Common myeloid progenitor, CD34-positive (primary cell): ENCODE measurements around the gene LRATD1.

Source experiments
- CTCF ChIA-PET: fragments of 350-600 bp; sonication (Branson Sonifier 250); formaldehyde crosslinking; loops from one replicate; lab custom pipeline; 2021; ENCODE audit warnings: antibody characterized with exemption; lab: Charles Lee
- POLR2A ChIA-PET: fragments of 350-600 bp; sonication (Branson Sonifier 250); formaldehyde crosslinking; loops from one replicate; lab custom pipeline; 2021; ENCODE audit warnings: antibody characterized with exemption; lab: Charles Lee
- DNase-seq, 3 donors: peaks; one replicate each; pipeline versions ENCODE4 v3.0.0 to v3.0.0-alpha.2; 2013
- H3K27ac ChIP-seq, 2 experiments: 1 replicate in 1 of 2; 2 replicates in 1 of 2; pipeline ENCODE4 v1.7.0; 2013; ENCODE audit warnings: inconsistent platforms in 2 of 2, low read length in 2 of 2, mild to moderate bottlenecking in 2 of 2, low read depth in 1 of 2, moderate library complexity in 1 of 2; ENCODE audit not compliant: severe bottlenecking in 2 of 2, insufficient read depth in 1 of 2, poor library complexity in 1 of 2
- H3K27me3 ChIP-seq, 5 experiments: replicated peaks in 2 of 5; 1 replicate in 3 of 5; 2 replicates in 2 of 5; pipeline versions ENCODE4 v1.6.1 to v1.7.0; 2013; ENCODE audit warnings: low read length in 4 of 5, mild to moderate bottlenecking in 2 of 5, moderate library complexity in 2 of 5, inconsistent platforms in 1 of 5; ENCODE audit not compliant: insufficient read depth in 5 of 5, control insufficient read depth in 4 of 5
- H3K36me3 ChIP-seq, 4 experiments: 1 replicate in 2 of 4; 2 replicates in 2 of 4; pipeline versions ENCODE4 v1.6.1 to v1.7.0; 2013; ENCODE audit warnings: low read length in 3 of 4, control low read depth in 1 of 4, mild to moderate bottlenecking in 1 of 4; ENCODE audit not compliant: control insufficient read depth in 4 of 4, insufficient read depth in 4 of 4
- H3K4me1 ChIP-seq, 4 experiments: 1 replicate in 3 of 4; 2 replicates in 1 of 4; pipeline versions ENCODE4 v1.6.1 to v1.7.1; 2013; ENCODE audit warnings: low read length in 3 of 4, mild to moderate bottlenecking in 3 of 4, control low read depth in 1 of 4, inconsistent platforms in 1 of 4, moderate library complexity in 1 of 4; ENCODE audit not compliant: control insufficient read depth in 4 of 4, insufficient read depth in 4 of 4; ENCODE audit errors: control extremely low read depth in 1 of 4
- H3K4me3 ChIP-seq, 7 experiments: 1 replicate in 4 of 7; 2 replicates in 3 of 7; pipeline versions ENCODE4 v1.5.1 to v1.7.0; 2013; ENCODE audit warnings: mild to moderate bottlenecking in 7 of 7, low read length in 6 of 7, moderate library complexity in 6 of 7, inconsistent platforms in 2 of 7, low read depth in 2 of 7, control low read depth in 1 of 7; ENCODE audit not compliant: insufficient read depth in 4 of 7, control insufficient read depth in 1 of 7; ENCODE audit errors: extremely low read depth in 1 of 7
- H3K9me3 ChIP-seq, 5 experiments: 1 replicate in 4 of 5; 2 replicates in 1 of 5; pipeline versions ENCODE4 v1.6.1 to v1.7.1; 2013; ENCODE audit warnings: low read length in 4 of 5, mild to moderate bottlenecking in 2 of 5, inconsistent platforms in 1 of 5, low read depth in 1 of 5, moderate library complexity in 1 of 5; ENCODE audit not compliant: control insufficient read depth in 4 of 5, insufficient read depth in 2 of 5; ENCODE audit errors: control extremely low read depth in 1 of 5
- WGBS: methylation state at CpG from one replicate; pipeline ENCODE4 v1.1.5; 2013; ENCODE audit not compliant: insufficient coverage; 5-methylcytosine and 5-hydroxymethylcytosine counted together

The LRATD1 gene

DNA sequence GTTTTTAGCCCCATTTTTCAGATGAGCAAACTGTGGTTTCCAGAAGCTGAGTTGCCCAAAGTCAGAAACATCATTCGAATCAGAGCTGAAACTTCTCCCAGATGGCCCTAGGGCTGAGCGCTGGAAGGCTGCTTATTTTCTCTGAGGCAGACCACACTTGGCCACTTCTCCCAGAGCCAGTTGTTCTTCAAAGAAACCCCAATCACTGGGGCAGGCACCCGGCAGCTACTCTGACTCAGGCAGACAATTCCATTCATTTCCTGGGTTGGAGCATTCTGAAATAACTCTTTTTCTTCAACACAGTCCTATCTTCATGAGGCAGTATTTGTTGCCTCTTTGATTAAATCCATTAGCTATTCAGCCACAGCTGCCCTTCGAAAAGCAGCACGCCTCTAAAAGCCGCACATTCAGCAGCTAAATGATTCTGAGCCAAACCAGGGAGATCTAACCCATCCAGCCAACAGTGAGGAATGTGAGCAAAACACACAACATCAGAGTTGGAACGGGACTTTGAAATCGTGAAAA lies 40.9 kb downstream of the LRATD1 start:
- no peak for DNase-seq
- POLR2A ChIA-PET, result no interaction called here
- H3K36me3 ChIP-seq, result no peaks in the 10 kb centered on the region
- H3K4me3 ChIP-seq, result no peak overlapping the region
- H3K4me1 ChIP-seq, result no peaks in the 10 kb centered on the region
- WGBS, result 84% methylated on average over 6 of the region's 8 CpGs
- H3K9me3 ChIP-seq, result no peaks in the 10 kb centered on the region
- H3K27me3 ChIP-seq, result no peaks in the 10 kb centered on the region
- CTCF ChIA-PET, result no interaction called here
- no peak overlapping the region for H3K27ac ChIP-seq

GRCh38 chr2:14675489-14675888 lies 43.0 kb downstream of the LRATD1 start:
- ChIA-PET POLR2A (no interaction called here), CTCF (interaction anchor here (0.6 kb wide), 1 partner anchor 36 kb away, joined by 3 read pairs; no protein-coding TSS in a partner anchor)
- Histone ChIP-seq H3K9me3 (no peaks in the 10 kb centered on the region), H3K27me3 (no peaks in the 10 kb centered on the region), H3K36me3 (no peaks in the 10 kb centered on the region), H3K4me1 (no peaks in the 10 kb centered on the region), H3K4me3 (no peak overlapping the region), H3K27ac (no peak overlapping the region)
- no peak for DNase-seq
- no CpG with 5 or more reads among the region's 1 CpG for WGBS

GRCh38 chr2:14676371-14676770 lies 43.9 kb downstream of the LRATD1 start:
- H3K9me3 ChIP-seq, result no peaks in the 10 kb centered on the region
- H3K4me3 ChIP-seq, result no peak overlapping the region
- no peak for DNase-seq
- no peaks in the 10 kb centered on the region for H3K36me3 ChIP-seq
- H3K27me3 ChIP-seq, result no peaks in the 10 kb centered on the region
- H3K27ac ChIP-seq, result no peak overlapping the region
- H3K4me1 ChIP-seq, result no peaks in the 10 kb centered on the region
- CTCF ChIA-PET, result interaction anchor here (0.6 kb wide), 1 partner anchor 37 kb away, joined by 3 read pairs; no protein-coding TSS in a partner anchor
- POLR2A ChIA-PET, result no interaction called here

DNA sequence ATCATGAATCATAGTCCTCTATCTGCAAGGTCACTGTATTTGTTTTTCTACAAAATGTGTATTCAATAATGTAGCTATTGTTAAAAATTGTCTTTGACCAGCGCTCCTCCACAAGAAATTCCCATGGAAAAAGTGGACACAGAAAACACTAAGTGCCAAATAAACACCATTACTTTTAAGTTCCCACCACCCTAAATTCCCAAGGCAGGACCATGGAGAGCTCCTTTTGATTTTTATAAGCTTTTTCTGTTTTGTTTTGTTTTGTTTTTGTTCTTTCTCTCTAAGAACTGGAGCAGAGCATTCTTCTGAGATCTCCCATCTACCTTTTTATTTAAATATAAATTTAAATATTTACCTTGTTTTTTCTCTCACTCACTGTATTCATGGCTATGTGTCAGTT lies 44.5 kb downstream of the LRATD1 start:
- WGBS, result no CpG with 5 or more reads among the region's 1 CpG
- Histone ChIP-seq H3K27ac (no peak overlapping the region), H3K27me3 (no peaks in the 10 kb centered on the region), H3K4me1 (no peaks in the 10 kb centered on the region), H3K36me3 (no peaks in the 10 kb centered on the region), H3K9me3 (no peaks in the 10 kb centered on the region), H3K4me3 (no peak overlapping the region)
- CTCF ChIA-PET, result interaction anchor here (1.0 kb wide), 1 partner anchor 70 kb away, joined by 3 read pairs; no protein-coding TSS in a partner anchor
- no peak for DNase-seq
- POLR2A ChIA-PET, result no interaction called here

GRCh38 chr2:14678761-14679160 lies 46.2 kb downstream of the LRATD1 start:
- WGBS, result no CpG with 5 or more reads among the region's 1 CpG
- Histone ChIP-seq H3K27ac (no peak overlapping the region), H3K9me3 (no peaks in the 10 kb centered on the region), H3K27me3 (no peaks in the 10 kb centered on the region), H3K4me1 (no peaks in the 10 kb centered on the region), H3K36me3 (no peaks in the 10 kb centered on the region), H3K4me3 (no peak overlapping the region)
- ChIA-PET CTCF (no interaction called here), POLR2A (no interaction called here)
- DNase-seq, result no peak

GRCh38 chr2:14681608-14682007 lies 49.1 kb downstream of the LRATD1 start:
- ChIA-PET CTCF (no interaction called here), POLR2A (no interaction called here)
- no peaks in the 10 kb centered on the region for H3K27me3 ChIP-seq
- no peaks in the 10 kb centered on the region for H3K36me3 ChIP-seq
- 100% methylated on average over 3 of the region's 3 CpGs for WGBS
- H3K9me3 ChIP-seq, result no peaks in the 10 kb centered on the region
- H3K27ac ChIP-seq, result no peak overlapping the region
- H3K4me3 ChIP-seq, result no peak overlapping the region
- no peaks in the 10 kb centered on the region for H3K4me1 ChIP-seq
- no peak for DNase-seq
